CD14-positive monocyte (primary cell): ENCODE measurements around the gene SCAI. TPM values are rescaled to one million over a fixed set of nuclear protein-coding genes. Genes with fewer than 3 reads are reported as not detected.

Source experiments
- DNase-seq, 3 donors: peaks; one replicate each; pipeline ENCODE4 v3.0.0-alpha.2; 2011 to 2022
- H2AFZ ChIP-seq: 2 replicates; pipeline ENCODE4 v1.6.0; 2012; ENCODE audit warnings: mild to moderate bottlenecking, low read depth, low read length, inconsistent platforms; ENCODE audit not compliant: insufficient read depth, poor library complexity, severe bottlenecking
- H3K27ac ChIP-seq, 2 donors: 1 replicate in 1 of 2; 2 replicates in 1 of 2; pipeline ENCODE4 v1.5.1; 2012 to 2013; ENCODE audit warnings: low read length in 2 of 2, control low read depth in 1 of 2, inconsistent platforms in 1 of 2, low read depth in 1 of 2, mild to moderate bottlenecking in 1 of 2
- H3K27me3 ChIP-seq, 2 donors: one replicate each; pipeline versions ENCODE4 v1.6.0 to v1.6.1; 2011 to 2013; ENCODE audit warnings: low read length in 2 of 2; ENCODE audit not compliant: control insufficient read depth in 2 of 2, insufficient read depth in 2 of 2
- H3K36me3 ChIP-seq, 2 donors: replicated peaks in 1 of 2; 1 replicate in 1 of 2; 2 replicates in 1 of 2; pipeline versions ENCODE4 v1.5.1 to v1.6.1; 2012 to 2013; ENCODE audit warnings: low read length in 2 of 2, control low read depth in 1 of 2, inconsistent platforms in 1 of 2, mild to moderate bottlenecking in 1 of 2; ENCODE audit not compliant: insufficient read depth in 2 of 2, control insufficient read depth in 1 of 2
- H3K4me1 ChIP-seq, 2 donors: 1 replicate in 1 of 2; 2 replicates in 1 of 2; pipeline versions ENCODE4 v1.5.1 to v1.6.1; 2012 to 2013; ENCODE audit warnings: low read length in 2 of 2, control low read depth in 1 of 2, inconsistent platforms in 1 of 2, mild to moderate bottlenecking in 1 of 2, moderate library complexity in 1 of 2; ENCODE audit not compliant: insufficient read depth in 2 of 2, control insufficient read depth in 1 of 2
- H3K4me2 ChIP-seq: replicated peaks from 2 replicates; pipeline ENCODE3; 2012; ENCODE audit warnings: low read length, moderate library complexity, mild to moderate bottlenecking; ENCODE audit not compliant: poor library complexity, severe bottlenecking; ENCODE audit errors: extremely low read depth
- H3K4me3 ChIP-seq, 3 experiments: fragments of 200-600 bp in 1 of 3; sonication (generic) in 1 of 3; replicated peaks in 1 of 3; 1 replicate in 2 of 3; 2 replicates in 1 of 3; pipeline ENCODE4 v1.5.1; 2011 to 2013; ENCODE audit warnings: low read length in 3 of 3, mild to moderate bottlenecking in 3 of 3, control low read depth in 2 of 3, low read depth in 2 of 3, inconsistent platforms in 1 of 3, moderate library complexity in 1 of 3
- H3K79me2 ChIP-seq: 2 replicates; pipeline ENCODE4 v1.6.0; 2012; ENCODE audit warnings: mild to moderate bottlenecking, control low read depth, inconsistent platforms, low read length, moderate library complexity; ENCODE audit not compliant: insufficient read depth
- H3K9ac ChIP-seq: 2 replicates; pipeline ENCODE4 v1.6.0; 2017; ENCODE audit warnings: low read length, mild to moderate bottlenecking; ENCODE audit not compliant: insufficient read depth, poor library complexity, severe bottlenecking
- H3K9me3 ChIP-seq, 2 donors: replicated peaks in 1 of 2; 1 replicate in 1 of 2; 2 replicates in 1 of 2; pipeline versions ENCODE4 v1.5.1 to v1.6.1; 2012 to 2013; ENCODE audit warnings: low read length in 2 of 2, control low read depth in 1 of 2; ENCODE audit not compliant: control insufficient read depth in 1 of 2, insufficient read depth in 1 of 2
- H4K20me1 ChIP-seq: 2 replicates; pipeline ENCODE4 v1.6.0; 2012; ENCODE audit warnings: mild to moderate bottlenecking, low read length, control low read depth, moderate library complexity; ENCODE audit not compliant: insufficient read depth
- H3K27ac Mint-ChIP-seq, 7 donors: one replicate each; pipeline ENCODE4 v1.8.0; 2020; ENCODE audit warnings: mild to moderate bottlenecking in 7 of 7, mixed read lengths in 7 of 7, moderate library complexity in 6 of 7, inconsistent platforms in 2 of 7
- H3K27me3 Mint-ChIP-seq, 3 donors: one replicate each; pipeline ENCODE4 v1.8.0; 2021 to 2022; ENCODE audit warnings: low read depth in 3 of 3, mild to moderate bottlenecking in 3 of 3, mixed read lengths in 3 of 3, moderate library complexity in 3 of 3, inconsistent platforms in 1 of 3
- H3K36me3 Mint-ChIP-seq, 2 donors: one replicate each; pipeline ENCODE4 v1.8.0; 2020; ENCODE audit warnings: mixed read lengths in 2 of 2, inconsistent platforms in 1 of 2, mild to moderate bottlenecking in 1 of 2
- H3K4me1 Mint-ChIP-seq: one replicate; pipeline ENCODE4 v1.8.0; 2020; ENCODE audit warnings: mild to moderate bottlenecking, mixed read lengths
- H3K4me3 Mint-ChIP-seq, 2 donors: one replicate each; pipeline ENCODE4 v1.8.0; 2020; ENCODE audit warnings: mild to moderate bottlenecking in 2 of 2, mixed read lengths in 2 of 2, moderate library complexity in 1 of 2
- H3K9me3 Mint-ChIP-seq, 7 donors: one replicate each; pipeline ENCODE4 v1.8.0; 2020 to 2022; ENCODE audit warnings: mixed read lengths in 7 of 7, mild to moderate bottlenecking in 6 of 7, moderate library complexity in 6 of 7, inconsistent platforms in 2 of 7
- whole genome bisulfite sequencing: methylation state at CpG from one replicate; pipeline ENCODE4 v1.1.5; 2013; ENCODE audit warnings: missing lambda C conversion rate; ENCODE audit not compliant: insufficient coverage; 5-methylcytosine and 5-hydroxymethylcytosine counted together
- intact Hi-C, 2 donors: fragments of 100-400 bp; cut with micrococcal nuclease; formaldehyde crosslinking; loops; one replicate each; pipeline versions ENCODE4 v1.15.0 to v1.15.1; 2023
- polyA plus RNA-seq, 3 donors: library from polyadenylated mRNA; depleted of rRNA in 1 of 3; unstranded in 2 of 3; stranded (reverse) in 1 of 3; fragments of 300-500 nt in 2 of 3; fragments of >200 nt in 1 of 3; fragmentation: Illumina TruSeq in 2 of 3; gene quantifications; 1 replicate in 2 of 3; 2 replicates in 1 of 3; pipeline ENCODE4 v1.2.3, GENCODE V29; 2012 to 2021
- TF ChIP-seq, protein P1 (sequence below): fragments of 200-600 bp; IDR thresholded peaks from one replicate; pipeline ENCODE4 v1.8.0; 2022; ENCODE audit warnings: antibody characterized with exemption, mild to moderate bottlenecking

SCAI gene
- polyA plus RNA-seq, 3 donors = 0.76 to 1.4 (median 0.84) TPM

DNA sequence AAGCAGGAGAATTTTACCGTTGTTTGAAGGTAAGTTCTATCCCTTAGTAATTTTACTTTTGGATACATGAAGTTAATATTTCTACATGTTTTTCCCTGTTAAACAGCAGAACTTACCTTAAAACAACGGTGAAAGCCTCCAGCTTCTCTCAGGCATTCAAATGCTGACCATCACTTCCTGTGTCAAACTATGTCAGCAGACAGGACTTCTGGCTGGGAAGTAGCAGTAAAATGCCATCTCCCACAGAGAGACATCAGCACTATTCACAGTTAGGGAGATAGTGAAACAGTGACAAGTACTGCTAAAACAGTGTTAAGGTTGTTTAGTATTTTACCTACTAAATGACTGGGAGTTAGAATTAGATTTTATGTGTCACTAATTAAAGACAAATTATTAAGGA is 168.2 kb downstream of the SCAI start:
- no CpG with 5 or more reads among the region's 2 CpGs for WGBS
- peaks cover 0 to 2% (median 0%) of the 10 kb centered on the region in 3 donors for H3K27me3 Mint-ChIP-seq

DNA sequence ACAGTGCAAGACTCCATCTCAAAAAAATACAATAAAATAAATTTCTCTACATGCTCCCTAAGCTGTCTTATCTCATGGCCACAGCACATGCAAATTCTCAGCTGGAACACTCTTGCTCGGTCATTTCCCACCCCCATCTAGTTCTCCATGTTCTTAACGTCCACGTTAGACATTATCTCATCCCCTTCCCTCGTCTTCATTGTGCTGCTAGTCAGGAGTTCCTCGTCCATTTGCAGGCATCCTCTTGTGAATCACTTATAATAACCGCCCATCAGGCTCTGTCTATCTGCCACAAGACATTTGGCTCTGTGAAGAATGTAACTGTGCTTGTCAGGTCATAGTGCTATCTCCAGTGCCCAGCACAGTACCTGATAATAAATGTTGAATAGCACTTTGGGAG is 169.5 kb downstream of the SCAI start:
- H3K4me1 Mint-ChIP-seq = peaks cover 24% of the 10 kb centered on the region
- DNase-seq = no peak
- no peak overlapping the region for H3K4me3 Mint-ChIP-seq
- 95% methylated on average over 5 of the region's 6 CpGs for WGBS
- H3K4me1 ChIP-seq = peaks cover 15 to 17% of the 10 kb centered on the region in 2 donors
- no peaks in the 10 kb centered on the region for H4K20me1 ChIP-seq
- H3K79me2 ChIP-seq = no peaks in the 10 kb centered on the region
- intact Hi-C loops = no loop called here
- no peaks in the 10 kb centered on the region for H3K27me3 ChIP-seq
- no peak overlapping the region for H3K4me3 ChIP-seq
- no peaks in the 10 kb centered on the region for H3K9me3 ChIP-seq
- H3K9me3 Mint-ChIP-seq = no peaks in the 10 kb centered on the region
- H3K27ac Mint-ChIP-seq = peak overlapping the region in 1 of 7 donors; percentile 5
- no peak overlapping the region for H2AFZ ChIP-seq
- TF ChIP-seq, protein P1, sequence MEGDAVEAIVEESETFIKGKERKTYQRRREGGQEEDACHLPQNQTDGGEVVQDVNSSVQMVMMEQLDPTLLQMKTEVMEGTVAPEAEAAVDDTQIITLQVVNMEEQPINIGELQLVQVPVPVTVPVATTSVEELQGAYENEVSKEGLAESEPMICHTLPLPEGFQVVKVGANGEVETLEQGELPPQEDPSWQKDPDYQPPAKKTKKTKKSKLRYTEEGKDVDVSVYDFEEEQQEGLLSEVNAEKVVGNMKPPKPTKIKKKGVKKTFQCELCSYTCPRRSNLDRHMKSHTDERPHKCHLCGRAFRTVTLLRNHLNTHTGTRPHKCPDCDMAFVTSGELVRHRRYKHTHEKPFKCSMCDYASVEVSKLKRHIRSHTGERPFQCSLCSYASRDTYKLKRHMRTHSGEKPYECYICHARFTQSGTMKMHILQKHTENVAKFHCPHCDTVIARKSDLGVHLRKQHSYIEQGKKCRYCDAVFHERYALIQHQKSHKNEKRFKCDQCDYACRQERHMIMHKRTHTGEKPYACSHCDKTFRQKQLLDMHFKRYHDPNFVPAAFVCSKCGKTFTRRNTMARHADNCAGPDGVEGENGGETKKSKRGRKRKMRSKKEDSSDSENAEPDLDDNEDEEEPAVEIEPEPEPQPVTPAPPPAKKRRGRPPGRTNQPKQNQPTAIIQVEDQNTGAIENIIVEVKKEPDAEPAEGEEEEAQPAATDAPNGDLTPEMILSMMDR = no peak
- peaks cover 0 to 2% (median 0%) of the 10 kb centered on the region in 3 donors for H3K27me3 Mint-ChIP-seq
- H3K36me3 ChIP-seq = no peaks in the 10 kb centered on the region
- no peak overlapping the region for H3K27ac ChIP-seq
- peaks cover 16 to 18% of the 10 kb centered on the region in 2 donors for H3K36me3 Mint-ChIP-seq
- no peak overlapping the region for H3K9ac ChIP-seq
- no peak overlapping the region for H3K4me2 ChIP-seq

More for the DNA sequence above, 168.2 kb downstream of the SCAI start:
- TF ChIP-seq, protein P1 = no peak
- Mint-ChIP-seq H3K36me3 (peaks cover 16 to 18% of the 10 kb centered on the region in 2 donors), H3K27ac (no peak overlapping the region), H3K9me3 (no peaks in the 10 kb centered on the region), H3K4me1 (peaks cover 11% of the 10 kb centered on the region), H3K4me3 (no peak overlapping the region)
- H3K36me3 ChIP-seq = no peaks in the 10 kb centered on the region
- intact Hi-C loops = no loop called here
- no peak overlapping the region for H2AFZ ChIP-seq
- H3K4me1 ChIP-seq = peaks cover 4 to 5% of the 10 kb centered on the region in 2 donors
- H3K9me3 ChIP-seq = no peaks in the 10 kb centered on the region
- no peak overlapping the region for H3K4me3 ChIP-seq
- no peak overlapping the region for H3K9ac ChIP-seq
- no peaks in the 10 kb centered on the region for H3K79me2 ChIP-seq
- H4K20me1 ChIP-seq = no peaks in the 10 kb centered on the region
- H3K27me3 ChIP-seq = no peaks in the 10 kb centered on the region
- H3K27ac ChIP-seq = no peak overlapping the region
- no peak overlapping the region for H3K4me2 ChIP-seq
- no peak for DNase-seq
